Left hindlimb (tissue), 1 donor: ENCODE data around the gene COL15A1.

Experiments used
- DNase-seq: peaks from one replicate; pipeline ENCODE4 v3.0.0-alpha.2; 2018

Gene COL15A1

GRCh38 chr9:99019510-99020331 lies 76.0 kb downstream of the COL15A1 start:
- DNase-seq, result no peak

- DNase-seq, result no peak
Observed at GRCh38 chr9:99020786-99021436, 77.2 kb downstream of the COL15A1 start.

- no peak for DNase-seq
Observed at GRCh38 chr9:99021512-99021911, 77.8 kb downstream of the COL15A1 start.

- no peak for DNase-seq
Observed at GRCh38 chr9:99023231-99023630, 79.5 kb downstream of the COL15A1 start.

- DNase-seq, result no peak
Observed at GRCh38 chr9:99023831-99024230, 80.1 kb downstream of the COL15A1 start.

GRCh38 chr9:99024959-99025358 lies 81.3 kb downstream of the COL15A1 start:
- no peak for DNase-seq

GRCh38 chr9:99025616-99026270 lies 82.0 kb downstream of the COL15A1 start:
- DNase-seq, result no peak

- DNase-seq, result no peak
Observed at GRCh38 chr9:99026271-99026955, 82.7 kb downstream of the COL15A1 start.

GRCh38 chr9:99026956-99027298 lies 83.2 kb downstream of the COL15A1 start:
- DNase-seq, result no peak

- no peak for DNase-seq
Observed at GRCh38 chr9:99027443-99027842, 83.7 kb downstream of the COL15A1 start.

- no peak for DNase-seq
Observed at GRCh38 chr9:99029083-99029645, 85.5 kb downstream of the COL15A1 start.

- DNase-seq, result no peak
Observed at GRCh38 chr9:99030092-99030511, 86.4 kb downstream of the COL15A1 start.

- no peak for DNase-seq
Observed at GRCh38 chr9:99030610-99031109, 87.0 kb downstream of the COL15A1 start.

GRCh38 chr9:99031319-99031718 lies 87.6 kb downstream of the COL15A1 start:
- DNase-seq, result no peak

- no peak for DNase-seq
Observed at GRCh38 chr9:99031994-99032393, 88.3 kb downstream of the COL15A1 start.

- DNase-seq, result no peak
Observed at GRCh38 chr9:99034149-99034548, 90.4 kb downstream of the COL15A1 start.

GRCh38 chr9:99035313-99035712 lies 91.6 kb downstream of the COL15A1 start:
- DNase-seq, result no peak

GRCh38 chr9:99037769-99038483 lies 94.2 kb downstream of the COL15A1 start:
- no peak for DNase-seq

- no peak for DNase-seq
Observed at GRCh38 chr9:99038484-99038820, 94.7 kb downstream of the COL15A1 start.

- no peak for DNase-seq
Observed at GRCh38 chr9:99039505-99040182, 95.9 kb downstream of the COL15A1 start.

- DNase-seq, result no peak
Observed at GRCh38 chr9:99040251-99040900, 96.7 kb downstream of the COL15A1 start.
